MM.1S (cell line): ENCODE measurements around the gene PLCH1.

Experiments
- EZH2 ChIP-seq: fragments of 300-600 bp; sonication (generic); optimal IDR thresholded peaks from 2 replicates; pipeline ENCODE3; 2017; ENCODE audit warnings: low read depth, mild to moderate bottlenecking, antibody characterized with exemption, low read length, mixed read lengths
- EZH2phosphoT487 ChIP-seq: fragments of 300-600 bp; sonication (generic); IDR thresholded peaks from 2 replicates; pipeline ENCODE4 v1.6.1; 2018; ENCODE audit warnings: antibody characterized with exemption, low read length
- TF ChIP-seq, protein P1 (sequence below): fragments of 300-600 bp; sonication (generic); IDR thresholded peaks from 2 replicates; pipeline ENCODE4 v1.5.1; 2016; ENCODE audit warnings: antibody characterized with exemption, low read length, mixed read lengths

DNA sequence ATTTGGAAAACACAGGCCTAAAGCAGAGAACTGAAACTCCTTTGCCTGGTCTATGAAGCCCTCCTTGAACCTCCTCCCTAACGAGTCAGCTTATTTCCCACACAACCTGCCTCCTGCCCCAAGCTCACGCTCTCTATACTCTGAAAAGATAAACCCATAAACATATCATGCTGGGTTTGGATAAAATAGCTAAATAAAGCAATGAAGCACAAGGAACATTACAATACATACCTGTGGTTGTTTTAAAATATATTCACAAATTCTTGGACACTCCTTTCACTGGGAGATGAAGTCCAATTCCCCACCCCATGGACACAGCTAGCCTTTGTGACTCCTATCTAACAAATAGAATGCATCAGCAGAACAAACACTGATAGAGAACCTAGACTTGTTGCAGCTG, 98.2 kb downstream of the PLCH1 start:
- TF ChIP-seq, protein P1, sequence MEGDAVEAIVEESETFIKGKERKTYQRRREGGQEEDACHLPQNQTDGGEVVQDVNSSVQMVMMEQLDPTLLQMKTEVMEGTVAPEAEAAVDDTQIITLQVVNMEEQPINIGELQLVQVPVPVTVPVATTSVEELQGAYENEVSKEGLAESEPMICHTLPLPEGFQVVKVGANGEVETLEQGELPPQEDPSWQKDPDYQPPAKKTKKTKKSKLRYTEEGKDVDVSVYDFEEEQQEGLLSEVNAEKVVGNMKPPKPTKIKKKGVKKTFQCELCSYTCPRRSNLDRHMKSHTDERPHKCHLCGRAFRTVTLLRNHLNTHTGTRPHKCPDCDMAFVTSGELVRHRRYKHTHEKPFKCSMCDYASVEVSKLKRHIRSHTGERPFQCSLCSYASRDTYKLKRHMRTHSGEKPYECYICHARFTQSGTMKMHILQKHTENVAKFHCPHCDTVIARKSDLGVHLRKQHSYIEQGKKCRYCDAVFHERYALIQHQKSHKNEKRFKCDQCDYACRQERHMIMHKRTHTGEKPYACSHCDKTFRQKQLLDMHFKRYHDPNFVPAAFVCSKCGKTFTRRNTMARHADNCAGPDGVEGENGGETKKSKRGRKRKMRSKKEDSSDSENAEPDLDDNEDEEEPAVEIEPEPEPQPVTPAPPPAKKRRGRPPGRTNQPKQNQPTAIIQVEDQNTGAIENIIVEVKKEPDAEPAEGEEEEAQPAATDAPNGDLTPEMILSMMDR, result no peak
- TF ChIP-seq EZH2phosphoT487 (no peak), EZH2 (no peak)
